ENCODE results near the gene RPS6KA1.

Gene RPS6KA1

GRCh38 chr1:26541431-26541815, 11.9 kb downstream of the RPS6KA1 start:
- POLR2A ChIA-PET: interaction anchor here (0.5 to 1.0 kb wide), 2 partner anchors 9 to 34 kb away, joined by 3 read pairs; no protein-coding TSS in a partner anchor

DNA sequence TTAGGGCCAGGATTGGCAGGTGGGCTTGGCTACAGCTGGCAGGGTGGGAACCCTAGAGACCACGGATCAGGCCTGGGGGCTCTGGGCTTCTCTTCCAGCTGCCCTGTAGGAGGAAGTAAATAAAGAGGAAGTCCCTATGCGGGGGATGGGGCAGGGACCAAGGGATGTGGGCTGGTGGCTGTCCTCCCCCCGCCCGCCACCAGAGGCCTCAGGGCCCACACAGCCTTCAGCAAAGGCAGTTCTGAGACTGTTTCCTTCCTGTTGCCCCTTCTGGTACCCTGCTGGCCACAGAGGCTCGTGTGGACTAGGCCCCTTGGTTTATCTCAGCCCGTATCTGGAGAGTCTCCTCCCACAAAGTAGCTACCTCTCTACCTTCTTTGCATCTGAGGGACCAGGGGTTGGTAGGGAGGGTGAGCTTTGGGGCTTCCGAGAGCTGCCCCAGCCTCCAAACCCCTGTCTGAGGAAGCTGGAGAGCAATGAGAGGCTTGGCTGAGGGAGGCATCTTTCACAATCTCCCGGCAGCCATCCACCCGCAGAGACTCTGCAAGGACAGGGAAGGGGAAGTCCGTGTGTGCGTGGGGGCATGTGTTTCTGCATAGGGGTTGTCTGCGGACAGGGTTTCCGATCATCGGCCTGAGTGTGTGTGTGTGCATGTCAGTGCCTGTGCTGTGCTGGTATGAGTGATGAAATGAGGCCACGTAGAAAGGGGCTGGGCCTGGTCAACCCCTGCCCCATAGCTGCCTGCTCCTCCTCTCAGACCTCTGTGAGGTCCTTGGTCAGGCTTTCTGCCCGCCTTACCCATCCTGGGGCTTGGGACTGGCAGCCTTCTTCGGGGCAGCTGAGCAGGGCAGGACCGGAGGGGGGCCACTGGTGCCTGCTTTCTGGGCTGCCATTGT, 12.5 kb downstream of the RPS6KA1 start:
- DNase-seq (ENCODE audit: extremely low spot score): peak; percentile 91
- ChIA-PET CTCF (interaction anchor here (0.6 to 6.7 kb wide), 13 partner anchors 10 to 323 kb away, joined by 3 to 146 read pairs (median 6); partner anchors contain the start of gene RPS6KA1), POLR2A (interaction anchor here (0.5 to 1.0 kb wide), 2 partner anchors 9 to 35 kb away, joined by 3 read pairs; no protein-coding TSS in a partner anchor)
- TF ChIP-seq, protein P1, sequence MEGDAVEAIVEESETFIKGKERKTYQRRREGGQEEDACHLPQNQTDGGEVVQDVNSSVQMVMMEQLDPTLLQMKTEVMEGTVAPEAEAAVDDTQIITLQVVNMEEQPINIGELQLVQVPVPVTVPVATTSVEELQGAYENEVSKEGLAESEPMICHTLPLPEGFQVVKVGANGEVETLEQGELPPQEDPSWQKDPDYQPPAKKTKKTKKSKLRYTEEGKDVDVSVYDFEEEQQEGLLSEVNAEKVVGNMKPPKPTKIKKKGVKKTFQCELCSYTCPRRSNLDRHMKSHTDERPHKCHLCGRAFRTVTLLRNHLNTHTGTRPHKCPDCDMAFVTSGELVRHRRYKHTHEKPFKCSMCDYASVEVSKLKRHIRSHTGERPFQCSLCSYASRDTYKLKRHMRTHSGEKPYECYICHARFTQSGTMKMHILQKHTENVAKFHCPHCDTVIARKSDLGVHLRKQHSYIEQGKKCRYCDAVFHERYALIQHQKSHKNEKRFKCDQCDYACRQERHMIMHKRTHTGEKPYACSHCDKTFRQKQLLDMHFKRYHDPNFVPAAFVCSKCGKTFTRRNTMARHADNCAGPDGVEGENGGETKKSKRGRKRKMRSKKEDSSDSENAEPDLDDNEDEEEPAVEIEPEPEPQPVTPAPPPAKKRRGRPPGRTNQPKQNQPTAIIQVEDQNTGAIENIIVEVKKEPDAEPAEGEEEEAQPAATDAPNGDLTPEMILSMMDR (IDR thresholded peaks at IDR 0.05; ENCODE audit: control extremely low read depth, extremely low read depth, low read depth, missing control alignments): peak; percentile 40

More at GRCh38 chr1:26541431-26541815, 11.9 kb downstream of the RPS6KA1 start:
- no peak for DNase-seq (ENCODE audit: extremely low spot score)
- TF ChIP-seq, protein P1 (IDR thresholded peaks at IDR 0.05; ENCODE audit: control extremely low read depth, extremely low read depth, low read depth, missing control alignments): peak; percentile 4
- CTCF ChIA-PET: interaction anchor here (1.1 to 6.7 kb wide), 10 partner anchors 11 to 324 kb away, joined by 3 to 146 read pairs (median 9); partner anchors contain the start of gene RPS6KA1

DNA sequence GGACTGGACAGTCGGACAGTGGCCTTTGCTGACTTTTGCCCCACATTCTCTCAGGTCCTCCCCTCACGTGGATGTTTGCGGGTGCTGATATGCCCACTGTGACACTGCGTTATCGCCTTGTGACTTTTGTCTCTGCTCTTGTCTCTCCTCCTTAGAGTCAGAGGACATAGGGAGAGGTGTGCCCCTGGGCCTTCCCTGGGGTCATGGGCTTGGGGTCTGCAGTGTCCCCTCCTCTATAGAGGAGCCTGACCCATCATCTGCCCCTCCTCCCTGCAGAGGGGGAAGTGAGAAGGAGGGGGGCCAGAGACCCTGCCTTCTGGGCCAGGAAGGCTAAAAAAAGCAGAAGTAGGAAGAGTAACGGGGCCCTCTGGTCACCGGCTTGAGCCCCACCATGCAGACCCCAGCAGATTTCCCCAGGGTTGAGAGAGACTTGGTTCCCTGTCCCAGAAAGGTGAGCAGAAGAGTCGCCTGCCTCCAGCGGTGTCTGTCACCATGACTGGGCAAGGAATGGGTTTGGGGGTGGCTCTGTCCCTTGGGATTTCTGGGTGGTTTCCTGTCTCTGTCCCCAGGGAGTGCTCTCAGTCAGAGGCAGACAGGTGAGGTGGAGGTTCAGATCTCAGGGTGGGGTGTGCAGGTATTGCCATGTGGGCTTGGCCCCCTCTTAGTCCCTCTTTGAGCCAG, 13.3 kb downstream of the RPS6KA1 start:
- DNase-seq (ENCODE audit: extremely low spot score): peak; percentile 38
- CTCF ChIA-PET: interaction anchor here (0.6 to 6.7 kb wide), 10 partner anchors 9 to 322 kb away, joined by 3 to 146 read pairs (median 9); partner anchors contain the start of gene RPS6KA1

DNA sequence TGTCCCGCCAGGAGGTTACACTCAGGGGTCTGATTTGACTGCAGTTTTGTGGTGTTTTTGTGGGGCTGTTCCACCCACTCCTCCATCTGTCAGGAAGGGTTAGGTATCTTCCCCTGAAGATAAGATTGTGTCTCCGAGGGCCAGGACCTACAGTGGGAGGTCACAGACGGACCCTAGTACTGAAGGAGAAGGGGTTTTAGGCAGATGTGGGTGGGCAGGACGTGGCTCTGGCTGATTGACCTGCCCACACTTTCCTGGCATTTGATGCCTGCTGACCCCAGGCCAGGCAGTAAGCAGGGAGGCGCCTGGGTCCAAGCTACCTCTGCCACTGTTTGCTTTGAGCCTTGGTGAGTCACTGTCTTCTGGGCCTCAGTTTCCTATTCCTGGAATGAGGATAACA, 13.9 kb downstream of the RPS6KA1 start:
- ChIA-PET POLR2A (no interaction called here), CTCF (no interaction called here)
- no peak for DNase-seq (ENCODE audit: extremely low spot score)
- TF ChIP-seq, protein P1 (IDR thresholded peaks at IDR 0.05; ENCODE audit: control extremely low read depth, extremely low read depth, low read depth, missing control alignments): no peak

More for the DNA sequence above, 13.3 kb downstream of the RPS6KA1 start:
- TF ChIP-seq, protein P1 (IDR thresholded peaks at IDR 0.05; ENCODE audit: control extremely low read depth, extremely low read depth, low read depth, missing control alignments): no peak
- POLR2A ChIA-PET: no interaction called here

DNA sequence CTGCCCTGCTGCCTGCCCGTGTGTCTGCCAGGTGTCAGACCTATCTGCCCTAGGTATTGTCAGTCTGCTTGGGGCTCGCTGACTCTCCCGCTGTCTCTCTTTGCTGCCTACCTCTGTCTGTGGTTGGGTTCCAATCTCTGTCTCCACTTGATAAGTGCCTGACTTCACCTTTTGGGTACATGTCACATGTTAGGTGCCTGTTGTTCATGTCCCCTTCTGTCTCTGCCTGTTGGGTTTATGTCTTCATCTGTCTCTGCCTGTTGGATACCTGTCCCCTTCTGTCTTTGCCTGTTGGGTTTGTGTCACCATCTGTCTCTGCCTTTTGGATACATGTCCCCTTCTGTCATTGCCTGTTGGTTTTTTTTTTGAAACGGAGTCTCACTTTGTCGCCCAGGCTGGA, 14.6 kb downstream of the RPS6KA1 start:
- TF ChIP-seq, protein P1 (IDR thresholded peaks at IDR 0.05; ENCODE audit: control extremely low read depth, extremely low read depth, low read depth, missing control alignments): no peak
- CTCF ChIA-PET: no interaction called here
- no peak for DNase-seq (ENCODE audit: extremely low spot score)
- POLR2A ChIA-PET: no interaction called here

DNA sequence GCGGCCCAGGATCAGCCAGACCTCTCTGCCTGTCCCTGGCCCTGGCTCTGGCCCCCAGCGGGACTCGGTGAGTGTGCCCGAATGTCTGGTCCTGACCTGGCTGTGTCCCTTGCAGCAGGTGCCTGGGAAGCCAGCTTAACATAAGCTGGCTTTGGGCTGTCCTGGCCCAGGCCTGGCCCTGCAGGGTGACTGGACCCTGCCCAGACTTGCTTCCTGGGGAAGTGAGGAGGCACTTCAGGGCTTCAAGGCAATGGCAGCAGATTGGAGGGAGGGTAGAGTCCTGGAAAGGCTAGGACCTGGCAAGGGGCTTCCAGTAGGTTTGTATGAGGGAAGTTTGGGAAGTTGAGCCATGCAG, 16.4 kb downstream of the RPS6KA1 start:
- TF ChIP-seq, protein P1 (IDR thresholded peaks at IDR 0.05; ENCODE audit: control extremely low read depth, extremely low read depth, low read depth, missing control alignments): no peak

More for the DNA sequence above, 16.4 kb downstream of the RPS6KA1 start:
- POLR2A ChIA-PET: no interaction called here
- no peak for DNase-seq (ENCODE audit: extremely low spot score)
- CTCF ChIA-PET: interaction anchor here (1.0 to 4.0 kb wide), 4 partner anchors 7 to 56 kb away, joined by 3 to 36 read pairs (median 3); no protein-coding TSS in a partner anchor
